Measurements from ENCODE around the gene NFE2L3.
"Not testable (repeated sequence)": the region's sequence is repeated elsewhere in the genome, so short reads cannot be mapped to it uniquely, and the experiment has no call there.

Gene NFE2L3

DNA sequence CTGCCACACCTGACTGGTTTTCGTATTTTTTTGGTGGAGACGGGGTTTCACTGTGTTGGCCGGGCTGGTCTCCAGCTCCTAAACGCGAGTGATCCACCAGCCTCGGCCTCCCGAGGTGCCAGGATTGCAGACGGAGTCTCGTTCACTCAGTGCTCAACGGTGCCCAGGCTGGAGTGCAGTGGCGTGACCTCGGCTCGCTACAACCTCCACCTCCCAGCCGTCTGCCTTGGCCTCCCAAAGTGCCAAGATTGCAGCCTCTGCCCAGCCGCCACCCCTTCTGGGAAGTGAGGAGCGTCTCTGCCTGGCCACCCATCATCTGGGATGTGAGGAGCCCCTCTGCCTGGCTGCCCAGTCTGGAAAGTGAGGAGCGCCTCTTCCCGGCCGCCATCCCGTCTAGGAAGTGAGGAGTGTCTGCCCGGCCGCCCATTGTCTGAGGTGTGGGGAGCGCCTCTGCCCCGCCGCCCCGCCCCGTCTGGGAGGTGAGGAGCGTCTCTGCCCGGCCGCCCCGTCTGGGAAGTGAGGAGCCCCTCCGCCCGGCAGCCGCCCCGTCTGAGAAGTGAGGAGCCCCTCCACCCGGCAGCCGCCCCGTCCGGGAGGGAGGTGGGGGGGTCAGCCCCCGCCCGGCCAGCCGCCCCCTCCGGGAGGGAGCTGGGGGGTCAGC is 4.2 kb upstream of the NFE2L3 start:
- DNase-seq: not testable (repeated sequence)

DNA sequence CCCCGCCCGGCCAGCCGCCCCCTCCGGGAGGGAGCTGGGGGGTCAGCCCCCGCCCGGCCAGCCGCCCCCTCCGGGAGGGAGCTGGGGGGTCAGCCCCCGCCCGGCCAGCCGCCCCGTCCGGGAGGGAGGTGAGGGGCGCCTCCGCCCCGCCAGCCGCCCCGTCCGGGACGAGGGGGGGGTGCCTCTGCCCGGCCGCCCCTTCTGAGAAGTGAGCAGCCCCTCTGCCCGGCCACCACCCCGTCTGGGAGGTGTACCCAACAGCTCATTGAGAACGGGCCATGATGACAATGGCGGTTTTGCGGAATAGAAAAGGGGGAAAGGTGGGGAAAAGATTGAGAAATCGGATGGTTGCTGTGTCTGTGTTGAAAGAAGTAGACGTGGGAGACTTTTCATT is 3.7 kb upstream of the NFE2L3 start:
- not testable (repeated sequence) for DNase-seq

DNA sequence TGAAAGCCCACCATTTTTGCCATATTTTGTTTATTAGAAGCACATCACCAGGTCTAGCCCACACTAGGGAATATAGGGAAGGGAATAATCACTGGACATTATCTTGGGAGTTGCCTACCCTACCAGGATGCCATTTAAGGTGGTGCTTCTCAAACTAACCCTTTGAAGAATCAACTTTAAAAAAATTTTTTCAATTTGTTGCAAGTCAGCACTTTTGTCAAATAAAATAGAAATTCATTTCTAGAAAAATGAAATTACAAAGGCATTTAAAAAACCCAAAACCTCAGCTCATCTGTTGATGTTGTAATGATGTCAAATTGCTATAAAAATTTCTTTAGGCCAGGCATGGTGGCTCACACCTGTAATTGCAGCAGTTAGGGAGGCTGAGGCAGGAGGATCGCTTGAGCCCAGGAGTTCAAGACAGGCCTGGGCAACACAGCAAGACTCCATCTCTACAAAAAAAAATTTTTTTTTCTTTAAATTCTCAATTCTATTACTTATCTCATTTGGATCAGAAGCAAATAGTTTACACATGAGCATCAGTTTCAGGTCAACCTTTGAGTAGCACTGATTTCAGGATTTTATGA is 2.5 kb upstream of the NFE2L3 start:
- DNase-seq: no peak

- no peak for DNase-seq
Observed at GRCh38 chr7:26151096-26151495, 902 bp upstream of the NFE2L3 start.

DNA sequence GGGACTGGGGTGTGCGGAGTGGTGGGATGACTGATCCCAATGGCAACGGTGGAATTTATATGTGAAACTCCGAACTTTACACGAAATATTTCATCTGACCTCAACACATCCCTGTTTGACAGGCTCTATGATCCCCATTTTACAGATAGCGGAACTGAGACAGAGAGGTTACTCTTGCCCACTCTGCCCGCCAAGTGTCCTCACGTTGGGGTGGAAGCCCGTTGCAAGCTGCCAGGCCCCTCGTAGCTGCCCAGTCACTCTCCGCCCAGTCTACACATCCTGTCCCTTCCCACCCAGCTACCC is 397 bp upstream of the NFE2L3 start:
- no peak for DNase-seq

- DNase-seq: not testable (repeated sequence)
Observed at GRCh38 chr7:26152782-26153240, 813 bp downstream of the NFE2L3 start.

GRCh38 chr7:26153241-26153822 is 1.3 kb downstream of the NFE2L3 start:
- no peak for DNase-seq

DNA sequence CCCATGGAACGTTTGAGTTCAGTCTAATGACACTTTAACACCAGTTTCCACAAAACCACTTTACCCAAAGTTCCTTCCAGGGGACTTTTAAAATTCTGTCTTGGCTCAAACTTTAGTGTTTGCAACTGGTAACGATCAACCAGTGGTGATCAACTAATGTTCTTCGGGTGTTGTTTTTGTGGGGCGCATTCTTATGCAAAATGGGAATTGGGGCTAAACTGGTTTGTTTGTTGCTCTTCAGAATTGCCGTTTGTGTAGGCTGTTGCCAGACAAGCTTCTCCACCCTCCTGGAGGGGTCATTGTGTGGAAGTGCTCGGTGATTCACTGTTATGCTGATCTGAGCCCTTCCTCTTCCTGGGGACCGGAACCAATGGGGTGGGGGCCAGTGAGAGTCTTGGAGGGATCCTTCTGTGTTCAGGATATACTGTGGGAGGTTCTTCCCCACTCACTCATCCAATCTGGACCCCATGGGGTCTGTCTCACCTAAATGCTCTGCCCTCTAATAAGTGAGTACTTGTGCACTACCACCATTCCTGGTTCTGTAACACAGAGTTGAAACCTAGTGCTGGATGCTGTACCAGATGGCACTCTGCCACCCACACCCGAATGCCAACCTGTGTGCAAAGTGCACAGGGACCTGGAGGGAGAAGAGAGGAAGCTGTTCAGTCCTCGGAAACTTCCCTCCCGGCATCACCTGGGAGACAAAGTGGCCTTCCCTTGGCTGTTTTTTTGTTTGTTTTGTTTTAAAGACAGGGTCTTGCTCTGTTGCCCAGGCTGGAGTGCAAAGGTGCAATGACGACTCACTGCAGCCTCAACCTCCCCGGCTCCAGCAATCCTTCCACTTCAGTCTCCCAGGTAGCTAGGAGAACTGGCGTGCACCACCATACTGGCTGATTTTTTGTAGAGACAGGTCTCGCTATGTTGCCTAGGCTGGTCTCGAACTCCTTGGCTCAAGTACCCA is 2.1 kb downstream of the NFE2L3 start:
- no peak for DNase-seq

DNA sequence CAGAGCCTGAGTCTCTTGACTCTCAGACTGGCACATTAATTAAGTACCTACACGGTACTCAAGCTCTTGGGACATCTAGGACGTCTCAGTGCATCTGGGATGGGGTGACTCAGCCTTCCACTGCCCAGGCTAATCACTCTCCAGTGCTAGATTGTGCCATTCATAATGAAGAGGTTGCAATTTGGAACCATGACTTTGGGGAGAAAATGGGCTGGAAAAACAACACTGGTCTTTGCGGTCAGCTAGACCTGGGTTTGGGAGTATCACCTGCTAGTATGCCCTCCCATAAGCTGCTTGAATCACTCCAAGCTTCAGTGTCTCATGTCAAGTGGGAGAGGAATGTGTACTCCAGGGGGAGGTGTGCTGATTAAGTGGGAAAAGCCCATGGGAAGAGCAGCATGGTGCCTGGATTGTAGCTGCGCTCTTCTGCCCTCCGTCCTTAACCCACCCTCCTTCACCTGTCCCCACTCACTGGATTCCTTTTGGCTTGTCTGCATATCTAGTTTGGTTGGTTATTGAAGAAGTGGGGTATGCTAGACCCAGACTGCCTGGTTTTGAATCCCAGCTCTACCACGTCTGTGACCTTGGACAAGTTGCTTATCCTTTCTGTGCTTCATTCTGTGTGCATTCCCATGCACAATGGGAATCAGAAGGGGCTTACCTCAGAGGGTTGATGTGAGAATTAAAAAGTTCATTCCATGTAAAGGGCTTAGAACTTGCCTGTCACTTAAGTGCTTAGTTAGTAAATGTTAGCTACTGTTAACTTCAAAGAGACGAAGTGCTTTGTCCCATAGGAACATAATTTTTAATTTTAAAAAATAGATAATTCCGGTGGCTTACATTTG is 3.8 kb downstream of the NFE2L3 start:
- peak; percentile 48 to 85 for DNase-seq

GRCh38 chr7:26156451-26157420 is 4.7 kb downstream of the NFE2L3 start:
- DNase-seq: peak in 1 of 2 experiments; percentile 28

DNA sequence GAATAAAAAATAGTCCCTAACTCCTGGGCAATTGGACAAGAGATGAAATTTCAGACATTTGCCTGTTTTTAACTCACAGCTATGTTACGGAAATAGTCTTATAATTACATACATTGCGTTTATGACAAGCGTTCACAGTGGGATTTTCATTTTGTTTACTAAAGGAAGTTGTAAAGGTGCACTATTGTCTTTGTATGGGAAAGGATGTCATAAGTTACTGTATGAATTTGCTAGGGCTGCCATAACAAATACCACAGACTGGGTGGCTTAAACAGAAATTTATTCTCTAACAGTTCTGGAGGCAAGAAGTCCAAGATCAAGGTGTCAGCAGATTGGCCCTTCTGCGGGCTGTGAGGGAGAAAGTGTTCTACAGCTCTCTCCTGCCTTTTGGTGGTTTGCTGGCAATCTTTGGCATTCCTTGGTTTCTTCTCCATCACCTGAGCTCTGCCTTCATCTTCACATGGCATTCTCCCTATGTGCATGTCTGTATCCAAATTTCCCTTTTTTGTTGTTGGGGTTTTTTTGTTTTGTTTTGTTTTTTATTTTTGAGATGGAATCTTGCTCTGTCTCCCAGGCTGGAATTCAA is 5.6 kb downstream of the NFE2L3 start:
- DNase-seq: no peak

GRCh38 chr7:26159243-26159642 is 7.2 kb downstream of the NFE2L3 start:
- no peak for DNase-seq

DNA sequence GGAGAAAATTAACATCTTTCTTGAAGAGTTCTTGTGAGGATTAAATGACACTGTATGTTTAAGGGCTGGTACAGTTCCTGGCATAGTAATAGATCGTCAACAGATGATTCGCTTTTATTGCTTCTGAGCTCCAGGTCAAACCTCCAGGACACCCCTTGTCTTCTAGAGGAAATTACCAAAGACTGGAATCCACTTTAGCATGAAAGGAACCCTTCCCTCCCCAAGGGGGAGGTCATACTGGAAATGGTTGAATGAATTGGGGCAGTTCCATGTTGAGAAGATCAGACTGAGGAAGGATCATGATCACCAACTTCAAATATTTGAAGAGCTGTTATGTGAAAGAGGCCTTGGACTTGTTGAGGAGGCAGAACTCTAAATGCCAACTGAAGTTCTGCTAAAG is 8.9 kb downstream of the NFE2L3 start:
- no peak for DNase-seq

GRCh38 chr7:26162431-26162830 is 10.4 kb downstream of the NFE2L3 start:
- DNase-seq: no peak

DNA sequence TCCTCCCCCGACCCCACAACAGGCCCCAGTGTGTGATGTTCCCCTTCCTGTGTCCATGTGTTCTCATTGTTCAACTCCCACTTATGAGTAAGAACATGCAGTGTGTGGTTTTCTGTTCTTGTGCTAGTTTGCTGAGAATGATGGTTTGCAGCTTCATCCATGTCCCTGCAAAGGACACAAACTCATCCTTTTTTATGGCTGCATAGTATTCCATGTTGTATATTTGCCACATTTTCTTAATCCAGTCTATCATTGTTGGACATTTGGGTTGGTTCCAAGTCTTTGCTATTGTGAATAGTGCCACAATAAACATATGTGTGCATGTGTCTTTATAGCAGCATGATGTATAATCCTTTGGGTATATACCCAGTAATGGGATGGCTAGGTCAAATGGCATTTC is 11.8 kb downstream of the NFE2L3 start:
- DNase-seq: not testable (repeated sequence)

DNA sequence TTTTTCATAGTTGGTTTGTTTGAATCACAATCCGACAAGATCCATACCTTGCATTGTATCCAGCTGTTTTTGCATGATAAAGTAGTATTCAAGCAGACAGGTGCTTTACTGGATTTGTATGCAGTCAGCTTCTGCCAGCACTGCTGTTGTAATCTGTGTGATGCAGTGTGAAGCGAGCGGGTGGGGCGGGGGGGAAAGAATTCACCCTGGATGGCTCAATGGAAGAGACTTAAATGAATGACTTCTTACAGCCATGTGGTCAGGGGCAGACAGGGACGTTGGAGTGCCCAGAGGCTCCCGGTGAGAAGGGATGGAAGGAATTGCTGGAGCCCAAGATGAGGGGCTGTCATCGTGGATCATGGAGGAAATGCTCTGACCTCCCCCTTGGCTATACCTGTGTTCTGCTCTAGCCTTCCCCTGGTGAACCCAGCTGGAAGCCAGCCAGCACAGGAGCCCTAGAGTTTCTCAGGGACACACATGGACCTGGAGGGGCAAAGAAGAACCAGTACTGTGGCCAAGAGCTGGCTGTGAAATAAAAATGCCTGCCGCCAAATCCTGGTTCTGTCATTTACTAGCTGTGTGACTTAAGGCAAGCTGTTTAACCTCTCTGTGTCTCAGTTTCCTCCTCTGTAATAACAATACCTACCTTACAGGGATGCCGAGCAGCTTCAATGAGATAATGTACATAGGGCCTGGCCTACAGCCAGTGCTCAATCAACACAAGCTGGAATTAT is 14.1 kb downstream of the NFE2L3 start:
- no peak for DNase-seq

- no peak for DNase-seq
Observed at GRCh38 chr7:26166684-26167266, 14.8 kb downstream of the NFE2L3 start.

DNA sequence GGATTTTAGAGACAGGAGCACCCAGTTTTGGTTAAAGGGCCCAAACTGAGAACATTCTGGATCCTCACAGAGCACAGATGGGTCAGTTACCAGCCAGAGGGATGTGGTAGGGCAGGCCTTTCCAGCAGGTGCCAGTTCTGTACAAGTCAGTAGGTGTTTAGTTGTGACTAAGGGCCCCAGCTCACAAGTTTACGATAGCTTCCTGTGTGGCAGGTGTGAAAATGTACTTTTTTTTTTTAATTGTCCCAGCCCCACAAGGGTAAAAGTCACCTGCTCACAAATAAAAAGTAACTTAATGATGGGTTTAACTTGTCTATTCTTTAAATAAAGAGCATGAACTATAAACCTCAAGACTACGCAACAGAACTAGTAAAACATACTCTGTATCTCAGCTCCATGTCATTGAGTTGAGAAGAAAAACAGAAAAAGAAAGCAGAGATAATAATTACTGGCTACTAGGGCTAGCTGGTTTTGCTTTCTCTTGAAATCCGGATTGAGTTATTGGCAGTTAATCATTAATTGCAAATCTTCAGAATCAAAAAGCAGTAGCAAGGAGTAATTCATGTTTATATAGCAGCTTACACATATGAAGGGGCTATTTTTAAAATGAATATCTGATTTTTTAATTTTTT is 15.4 kb downstream of the NFE2L3 start:
- DNase-seq: no peak

DNA sequence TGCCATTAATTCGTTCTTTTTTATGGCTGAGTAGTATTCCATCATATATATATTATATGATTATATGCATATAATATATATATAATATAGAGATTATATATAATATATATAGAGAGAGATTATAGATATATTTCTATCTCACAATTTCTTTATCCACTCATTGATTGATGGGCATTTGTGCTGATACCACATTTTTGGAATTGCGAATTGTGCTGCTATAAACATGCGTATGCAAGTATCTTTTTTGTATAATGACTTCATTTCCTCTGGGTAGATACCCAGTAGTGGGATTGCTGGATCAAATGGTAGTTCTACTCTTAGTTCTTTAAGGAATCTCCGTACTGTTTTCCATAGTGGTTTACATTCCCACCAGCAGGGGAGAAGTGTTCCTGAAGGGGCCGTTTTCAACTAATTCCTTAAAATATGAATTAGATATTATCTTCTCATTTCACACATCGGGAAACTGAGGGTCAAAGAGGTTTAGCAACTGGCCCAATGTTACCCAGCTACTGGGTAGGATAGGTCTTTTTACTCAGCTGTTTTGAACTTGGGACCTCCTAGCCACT is 16.5 kb downstream of the NFE2L3 start:
- no peak for DNase-seq

Measured in NCI-H187 (cell line).